HL-60/S4 treated with retinoic acid at 250 ng/mL for 4 days and 3 days (cell line): ENCODE measurements around the gene MISP3.

ENCODE experiments used
- in situ Hi-C: fragments of 300-500 bp; cut with MboI; formaldehyde crosslinking; loops from 2 replicates; pipeline ENCODE4 v1.7.0; 2022; ENCODE audit warnings: low sequenced_read_pairs

The MISP3 gene

GRCh38 chr19:14097532-14098151, 25.1 kb downstream of the MISP3 start:
- in situ Hi-C loops: no loop called here

- in situ Hi-C loops: no loop called here
Observed at GRCh38 chr19:14101003-14101545, 28.5 kb downstream of the MISP3 start.

GRCh38 chr19:14102102-14102696, 29.6 kb downstream of the MISP3 start:
- in situ Hi-C loops: no loop called here

DNA sequence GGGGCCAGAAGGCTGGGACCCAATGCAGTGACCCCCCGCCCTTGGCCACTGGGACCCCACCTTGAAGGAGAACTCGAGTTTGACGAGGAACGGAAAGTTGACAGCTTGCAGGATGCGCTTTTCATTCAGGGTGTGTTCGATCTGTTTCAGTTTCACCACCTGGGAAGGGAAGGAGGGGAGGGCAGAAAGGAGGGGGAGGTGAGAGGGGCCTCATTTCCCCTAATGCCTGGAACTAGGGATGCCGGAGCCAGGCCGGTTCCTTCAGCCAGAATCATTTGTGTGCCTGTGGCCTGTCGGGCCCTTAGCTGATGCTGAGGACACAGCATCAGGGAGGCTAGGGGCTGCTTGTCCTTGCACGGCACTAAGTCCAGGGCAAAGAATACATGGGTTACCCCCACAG, 30.2 kb downstream of the MISP3 start:
- in situ Hi-C loops: no loop called here

DNA sequence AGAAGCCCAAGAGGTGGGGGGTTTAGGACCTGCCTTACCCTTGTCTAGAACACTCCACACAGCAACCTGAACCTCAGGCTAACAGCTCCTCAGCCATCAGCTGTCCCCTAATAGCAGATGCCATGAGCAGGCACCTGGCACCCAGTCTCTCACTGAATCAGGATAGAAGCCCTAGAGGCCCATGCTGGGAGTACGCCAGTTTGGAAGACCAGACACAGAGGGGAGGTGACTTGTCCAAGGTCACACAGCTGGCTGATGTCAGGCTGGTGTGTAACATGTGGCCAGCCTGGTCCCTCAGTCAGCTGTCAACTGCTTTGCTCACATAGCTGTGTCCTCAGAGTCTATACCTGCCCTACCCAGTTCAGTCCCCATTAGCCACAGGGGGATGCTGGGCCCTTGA, 30.7 kb downstream of the MISP3 start:
- in situ Hi-C loops: no loop called here

GRCh38 chr19:14105680-14106079, 33.1 kb downstream of the MISP3 start:
- in situ Hi-C loops: no loop called here

GRCh38 chr19:14106840-14107239, 34.3 kb downstream of the MISP3 start:
- in situ Hi-C loops: no loop called here

GRCh38 chr19:14107581-14108461, 35.2 kb downstream of the MISP3 start:
- in situ Hi-C loops: no loop called here

- in situ Hi-C loops: no loop called here
Observed at GRCh38 chr19:14110650-14111049, 38.1 kb downstream of the MISP3 start.

DNA sequence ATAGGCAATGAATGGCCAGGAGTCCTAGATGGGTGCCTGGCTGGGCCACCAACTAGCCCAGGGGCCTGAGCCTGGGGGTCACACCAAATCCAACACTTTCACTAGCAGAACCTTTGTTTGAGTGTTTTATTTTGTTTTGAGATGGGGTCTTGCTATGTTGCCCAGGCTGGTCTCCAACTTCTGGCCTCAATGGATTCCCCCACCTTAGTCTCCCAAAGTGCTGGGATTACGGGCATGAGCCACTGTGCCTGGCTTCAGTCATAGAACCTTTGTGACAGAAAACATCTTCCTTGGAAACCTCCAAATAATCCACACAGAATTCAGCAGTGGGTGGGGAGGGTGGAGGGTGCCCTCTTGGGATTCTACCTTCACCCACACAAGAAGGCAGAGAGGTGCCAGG, 38.9 kb downstream of the MISP3 start:
- in situ Hi-C loops: no loop called here

- in situ Hi-C loops: no loop called here
Observed at GRCh38 chr19:14112051-14112808, 39.6 kb downstream of the MISP3 start.

DNA sequence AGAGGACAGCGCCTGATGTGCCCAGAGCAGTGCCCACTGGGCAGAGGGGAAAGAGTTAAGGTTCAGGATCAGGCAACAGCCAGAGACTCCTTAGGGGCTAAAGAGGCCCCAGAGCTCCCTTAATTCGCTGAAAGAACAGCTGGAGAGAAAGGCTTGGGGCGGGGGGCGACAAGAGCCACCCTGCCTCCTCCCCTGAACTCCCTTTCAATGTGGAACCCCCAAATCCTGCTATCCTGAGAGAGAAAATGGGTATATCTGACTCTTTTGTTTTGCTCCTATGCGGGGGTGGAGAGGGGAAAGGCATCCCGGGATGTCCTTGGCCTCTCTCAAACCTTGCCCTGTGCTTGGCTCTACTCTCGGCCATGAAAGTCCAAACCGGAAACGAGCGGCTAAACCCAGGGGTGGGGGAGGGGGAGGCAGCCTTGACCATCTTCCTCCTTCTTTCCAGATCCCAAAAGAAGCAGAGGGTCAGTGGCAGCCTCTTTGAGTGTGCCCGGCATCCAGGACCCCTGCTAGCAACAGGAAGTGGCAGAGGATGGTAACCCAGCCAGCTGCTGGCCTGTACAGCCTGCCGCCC, 40.3 kb downstream of the MISP3 start:
- in situ Hi-C loops: no loop called here

- in situ Hi-C loops: no loop called here
Observed at GRCh38 chr19:14113762-14114414, 41.3 kb downstream of the MISP3 start.

DNA sequence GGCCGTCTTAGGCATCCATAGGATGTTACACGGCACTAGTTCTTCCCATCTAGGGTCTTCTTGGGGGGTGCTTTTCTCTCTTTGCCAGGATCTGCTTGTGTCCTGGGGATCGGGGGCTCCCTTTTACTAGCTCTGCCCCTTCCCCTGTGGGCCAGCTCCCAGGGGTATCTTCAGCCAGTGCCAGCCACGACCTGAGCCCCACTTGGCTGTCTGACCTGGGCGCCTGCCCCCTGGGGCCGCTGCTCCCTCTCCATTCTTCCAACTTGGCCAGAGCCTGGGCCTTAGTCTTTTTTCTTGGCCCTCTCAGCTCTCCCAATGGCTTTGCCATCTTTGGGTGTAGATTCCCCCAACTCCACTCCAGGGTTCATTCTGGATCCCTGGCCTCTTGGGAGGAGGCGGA, 41.9 kb downstream of the MISP3 start:
- in situ Hi-C loops: no loop called here

- in situ Hi-C loops: no loop called here
Observed at GRCh38 chr19:14114854-14115253, 42.3 kb downstream of the MISP3 start.

DNA sequence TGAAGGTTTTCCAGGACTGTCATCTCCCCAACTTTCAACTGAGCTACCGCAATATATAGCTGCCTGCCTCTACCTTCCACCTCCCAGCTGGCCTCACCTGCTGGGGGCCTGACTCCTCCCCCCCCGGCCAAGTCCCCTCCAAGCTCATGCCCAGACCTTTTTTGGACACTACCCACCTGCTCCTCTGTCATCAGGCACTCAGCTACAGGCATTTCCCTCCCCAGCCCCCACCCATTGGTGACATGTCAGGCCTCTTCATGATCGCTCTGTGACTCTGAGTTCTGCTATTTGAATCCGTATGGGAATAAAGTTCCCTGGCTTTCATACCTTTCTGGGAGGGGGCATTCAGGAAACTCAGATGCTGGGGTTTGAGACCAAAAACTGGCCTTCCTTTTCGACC, 43.2 kb downstream of the MISP3 start:
- in situ Hi-C loops: no loop called here

DNA sequence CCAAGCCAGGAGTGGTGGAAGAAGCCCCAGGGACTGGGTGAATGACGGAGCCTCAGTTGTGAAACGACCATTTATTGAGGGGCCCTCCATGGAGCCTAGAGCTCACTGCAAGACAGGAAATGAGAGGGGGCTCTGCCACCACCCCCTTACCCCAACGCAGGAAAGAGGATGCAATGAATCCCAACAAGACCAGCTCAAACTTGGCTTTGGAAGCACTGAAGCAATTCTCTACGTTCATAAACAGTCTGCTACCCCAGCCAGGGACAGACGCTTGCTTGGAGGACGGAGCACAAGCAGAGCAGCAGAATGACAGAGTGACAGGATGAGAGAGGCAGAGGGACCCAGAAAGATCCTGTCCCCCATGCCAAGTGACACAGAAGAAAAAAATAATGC, 43.9 kb downstream of the MISP3 start:
- in situ Hi-C loops: no loop called here

- in situ Hi-C loops: no loop called here
Observed at GRCh38 chr19:14116918-14117578, 44.5 kb downstream of the MISP3 start.

GRCh38 chr19:14117668-14118164, 45.1 kb downstream of the MISP3 start, which contains the start of gene PRKACA:
Gene PRKACA (minus strand): TSS chr19:14117762. CDS start chr19:14117547, 215 bp downstream.
- in situ Hi-C loops: no loop called here
